IgD-negative memory B cell (primary cell): ENCODE data around the gene GTPBP6. TPM values are rescaled to one million over a fixed set of nuclear protein-coding genes. Genes with fewer than 3 reads are reported as not detected.

Source experiments
- H3K27ac Mint-ChIP-seq, 3 donors: one replicate each; pipeline ENCODE4 v1.8.0; 2020 to 2022; ENCODE audit warnings: mild to moderate bottlenecking in 3 of 3, mixed read lengths in 3 of 3, moderate library complexity in 1 of 3
- H3K27me3 Mint-ChIP-seq: one replicate; pipeline ENCODE4 v1.8.0; 2021; ENCODE audit warnings: mixed read lengths
- H3K36me3 Mint-ChIP-seq: one replicate; pipeline ENCODE4 v1.8.0; 2020; ENCODE audit warnings: mild to moderate bottlenecking, mixed read lengths
- H3K4me1 Mint-ChIP-seq, 3 donors: one replicate each; pipeline ENCODE4 v1.8.0; 2020 to 2022; ENCODE audit warnings: mixed read lengths in 3 of 3, mild to moderate bottlenecking in 1 of 3
- H3K4me3 Mint-ChIP-seq, 4 donors: one replicate each; pipeline ENCODE4 v1.8.0; 2020 to 2022; ENCODE audit warnings: mild to moderate bottlenecking in 4 of 4, mixed read lengths in 4 of 4, moderate library complexity in 3 of 4
- H3K9me3 Mint-ChIP-seq, 3 donors: one replicate each; pipeline ENCODE4 v1.8.0; 2020 to 2021; ENCODE audit warnings: mixed read lengths in 3 of 3, mild to moderate bottlenecking in 1 of 3
- polyA plus RNA-seq: library from polyadenylated mRNA; unstranded; fragments of 300-500 nt; fragmentation: Illumina TruSeq; gene quantifications from one replicate; pipeline ENCODE4 v1.2.3, GENCODE V29; 2021

Gene GTPBP6, protein sequence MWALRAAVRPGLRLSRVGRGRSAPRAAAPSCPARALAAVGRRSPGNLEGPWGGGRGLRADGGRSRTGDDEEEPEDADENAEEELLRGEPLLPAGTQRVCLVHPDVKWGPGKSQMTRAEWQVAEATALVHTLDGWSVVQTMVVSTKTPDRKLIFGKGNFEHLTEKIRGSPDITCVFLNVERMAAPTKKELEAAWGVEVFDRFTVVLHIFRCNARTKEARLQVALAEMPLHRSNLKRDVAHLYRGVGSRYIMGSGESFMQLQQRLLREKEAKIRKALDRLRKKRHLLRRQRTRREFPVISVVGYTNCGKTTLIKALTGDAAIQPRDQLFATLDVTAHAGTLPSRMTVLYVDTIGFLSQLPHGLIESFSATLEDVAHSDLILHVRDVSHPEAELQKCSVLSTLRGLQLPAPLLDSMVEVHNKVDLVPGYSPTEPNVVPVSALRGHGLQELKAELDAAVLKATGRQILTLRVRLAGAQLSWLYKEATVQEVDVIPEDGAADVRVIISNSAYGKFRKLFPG
- 40.8 TPM for polyA plus RNA-seq

DNA sequence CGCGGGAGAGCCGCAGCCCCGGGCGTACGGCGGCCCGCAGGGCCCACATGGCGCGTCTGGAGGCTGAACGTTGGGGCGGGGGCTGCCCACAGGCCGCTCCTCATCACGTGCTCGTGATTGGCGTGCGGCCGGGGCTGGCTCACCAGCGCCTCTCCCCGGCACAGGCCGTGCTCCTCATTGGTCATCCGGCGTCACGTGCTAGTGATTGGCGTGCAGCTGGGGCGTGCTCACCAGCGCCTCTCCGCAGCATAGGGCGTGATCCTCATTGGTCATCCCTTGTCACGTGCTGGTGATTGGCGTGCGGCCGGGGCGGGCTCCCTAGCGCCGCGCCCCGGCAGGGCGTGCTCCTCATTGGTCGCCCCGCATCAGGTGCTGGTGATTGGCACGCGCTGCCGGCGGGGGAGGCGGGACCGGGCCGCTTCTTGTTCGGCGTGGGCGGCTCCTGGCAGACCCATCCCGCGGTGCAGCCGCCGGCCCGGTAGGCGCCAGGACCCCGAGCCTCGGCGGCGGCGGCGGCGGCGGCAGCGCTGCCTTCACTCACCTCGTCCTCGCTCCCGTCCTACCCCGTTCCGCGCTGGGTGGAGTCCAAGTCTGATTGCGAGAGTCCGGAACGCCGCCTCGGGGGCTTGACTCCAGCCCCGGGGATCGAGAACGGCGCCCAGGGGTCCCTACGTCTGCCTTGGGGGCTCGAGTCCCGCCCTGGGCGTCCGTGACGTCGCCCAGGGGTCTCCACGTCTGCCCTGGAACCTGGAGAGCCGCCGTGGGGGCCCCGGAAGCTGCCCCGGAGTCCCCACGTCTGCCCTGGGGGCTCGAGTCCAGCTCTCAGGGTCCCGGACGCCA is at the start of gene GTPBP6:
Gene GTPBP6, minus strand, starts transcription at position 58 of the 840 bp plus-strand sequence. Its CDS starts 9 bp downstream, at position 49.
- Mint-ChIP-seq H3K9me3 (no peaks in the 10 kb centered on the region), H3K36me3 (no peaks in the 10 kb centered on the region), H3K27me3 (no peaks in the 10 kb centered on the region), H3K27ac (peak within 1 kb of the TSS; percentile 99 to 100 (median 100)), H3K4me3 (peak within 1 kb of the TSS; percentile 93 to 97 (median 94)), H3K4me1 (peaks cover 13 to 15% (median 14%) of the 10 kb centered on the region in 3 donors)

GRCh38 chrX:367866-368265 is 49.3 kb upstream of the GTPBP6 start:
- H3K4me1 Mint-ChIP-seq, result peaks cover 5 to 13% (median 5%) of the 10 kb centered on the region in 3 donors
- peaks cover 0 to 2% (median 0%) of the 10 kb centered on the region in 3 donors for H3K9me3 Mint-ChIP-seq
- no peak overlapping the region for H3K27ac Mint-ChIP-seq
- no peak overlapping the region for H3K4me3 Mint-ChIP-seq
- H3K27me3 Mint-ChIP-seq, result peaks cover 17% of the 10 kb centered on the region
- no peaks in the 10 kb centered on the region for H3K36me3 Mint-ChIP-seq

- no peaks in the 10 kb centered on the region for H3K36me3 Mint-ChIP-seq
Observed at GRCh38 chrX:367349-367748, 48.8 kb upstream of the GTPBP6 start.

DNA sequence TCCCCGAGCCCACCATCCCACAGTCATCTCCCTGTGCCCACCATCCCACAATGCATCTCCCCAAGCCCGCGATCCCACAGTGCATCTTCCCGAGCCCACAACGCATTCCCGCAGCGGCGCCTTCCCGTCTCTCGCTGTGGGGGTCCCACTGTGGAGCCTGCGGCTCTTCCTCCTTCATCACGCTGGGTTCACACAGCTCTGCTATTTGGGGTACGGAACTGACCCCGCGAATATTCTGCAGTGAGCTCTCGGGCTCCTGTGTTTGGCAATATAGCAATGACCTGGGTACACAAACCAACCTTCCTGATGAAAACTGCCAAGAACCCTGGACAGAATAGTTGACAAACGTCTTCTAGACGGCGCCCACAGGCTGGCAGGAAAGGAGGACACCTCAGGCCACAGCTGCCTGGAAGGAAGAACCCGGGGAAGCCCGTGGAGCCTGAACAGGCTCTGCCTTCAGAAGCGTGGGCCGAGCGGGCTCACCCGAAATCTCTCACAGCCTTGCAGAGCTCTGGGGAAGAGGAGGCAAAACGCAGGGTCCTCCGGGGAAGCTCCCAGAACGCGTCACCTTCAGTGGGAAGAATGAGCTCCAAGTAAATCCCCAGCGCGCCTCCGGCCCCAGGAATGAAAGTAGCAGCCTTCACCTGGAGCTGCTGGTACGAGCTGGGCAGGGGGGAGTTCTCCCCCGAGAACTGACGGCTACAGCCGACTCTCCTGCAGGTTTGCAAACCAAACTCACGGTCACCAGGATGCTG is 45.2 kb upstream of the GTPBP6 start:
- H3K27me3 Mint-ChIP-seq, result no peaks in the 10 kb centered on the region

More at GRCh38 chrX:367349-367748, 48.8 kb upstream of the GTPBP6 start:
- H3K27me3 Mint-ChIP-seq, result peaks cover 13% of the 10 kb centered on the region
- no peak overlapping the region for H3K4me3 Mint-ChIP-seq
- H3K27ac Mint-ChIP-seq, result no peak overlapping the region
- H3K9me3 Mint-ChIP-seq, result peaks cover 0 to 4% (median 0%) of the 10 kb centered on the region in 3 donors
- H3K4me1 Mint-ChIP-seq, result peaks cover 3 to 13% (median 5%) of the 10 kb centered on the region in 3 donors

GRCh38 chrX:362937-363620 is 44.5 kb upstream of the GTPBP6 start:
- no peak overlapping the region for H3K27ac Mint-ChIP-seq
- H3K4me1 Mint-ChIP-seq, result peaks cover 0 to 6% (median 0%) of the 10 kb centered on the region in 3 donors
- H3K27me3 Mint-ChIP-seq, result no peaks in the 10 kb centered on the region
- H3K9me3 Mint-ChIP-seq, result peaks cover 0 to 7% (median 5%) of the 10 kb centered on the region in 3 donors
- H3K36me3 Mint-ChIP-seq, result peaks cover 8% of the 10 kb centered on the region
- no peak overlapping the region for H3K4me3 Mint-ChIP-seq

More for the DNA sequence above, 45.2 kb upstream of the GTPBP6 start:
- Mint-ChIP-seq H3K27ac (no peak overlapping the region), H3K9me3 (peaks cover 0 to 7% (median 5%) of the 10 kb centered on the region in 3 donors), H3K4me3 (no peak overlapping the region), H3K36me3 (peaks cover 8% of the 10 kb centered on the region), H3K4me1 (peaks cover 0 to 7% (median 0%) of the 10 kb centered on the region in 3 donors)

GRCh38 chrX:362351-362750 is 43.8 kb upstream of the GTPBP6 start:
- H3K27ac Mint-ChIP-seq, result no peak overlapping the region
- peaks cover 0 to 7% (median 5%) of the 10 kb centered on the region in 3 donors for H3K9me3 Mint-ChIP-seq
- no peak overlapping the region for H3K4me3 Mint-ChIP-seq
- H3K27me3 Mint-ChIP-seq, result no peaks in the 10 kb centered on the region
- peaks cover 8% of the 10 kb centered on the region for H3K36me3 Mint-ChIP-seq
- peaks cover 0 to 1% (median 0%) of the 10 kb centered on the region in 3 donors for H3K4me1 Mint-ChIP-seq

DNA sequence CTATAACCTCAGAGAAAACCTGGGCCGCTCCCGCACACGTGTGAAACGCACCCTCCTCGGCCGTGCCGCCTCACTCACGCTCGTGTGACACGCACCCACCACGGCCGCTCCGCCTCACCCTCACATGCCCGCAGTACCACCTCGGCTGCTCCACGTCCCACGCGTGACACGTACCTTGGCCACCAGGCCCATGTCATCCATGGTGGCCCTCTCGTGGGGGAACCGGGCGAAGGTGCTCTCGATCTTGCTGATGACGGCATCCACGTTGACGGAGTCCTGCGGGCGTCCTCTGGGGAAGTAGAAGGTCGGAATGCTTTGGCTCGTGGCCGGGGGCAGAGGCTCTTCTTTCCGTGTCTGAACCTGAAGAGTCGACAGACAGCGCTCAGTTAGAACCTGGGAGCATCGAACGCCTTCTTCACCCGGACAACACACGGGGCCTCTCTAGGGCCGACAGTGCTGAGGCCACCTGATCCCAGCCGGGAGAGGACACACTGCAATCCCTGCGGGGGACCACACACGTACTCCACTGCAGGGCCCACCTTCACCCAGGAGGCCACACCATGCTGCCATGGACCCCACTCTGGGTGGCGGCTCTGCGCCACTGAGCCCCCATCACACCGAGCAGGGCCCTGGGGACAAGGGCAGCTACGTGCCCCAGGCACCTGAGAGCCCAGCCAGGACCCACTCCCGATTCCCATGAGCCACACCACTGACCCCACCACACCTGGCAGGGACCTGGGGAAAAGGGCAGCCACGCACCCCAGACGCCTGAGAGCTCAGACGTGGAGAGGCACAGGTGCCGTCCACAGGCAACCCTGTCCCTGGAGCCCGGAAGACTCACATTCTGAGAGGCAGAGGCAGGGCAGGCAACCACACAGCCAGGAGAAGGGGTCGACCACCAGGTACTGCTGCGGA is 42.9 kb upstream of the GTPBP6 start:
- Mint-ChIP-seq H3K36me3 (peaks cover 10% of the 10 kb centered on the region), H3K4me3 (peak overlapping the region in 1 of 4 donors; percentile 43), H3K27me3 (no peaks in the 10 kb centered on the region), H3K27ac (no peak overlapping the region), H3K4me1 (peaks cover 0 to 2% (median 0%) of the 10 kb centered on the region in 3 donors), H3K9me3 (peaks cover 0 to 7% (median 5%) of the 10 kb centered on the region in 3 donors)

GRCh38 chrX:360496-361150 is 42.0 kb upstream of the GTPBP6 start:
- H3K4me3 Mint-ChIP-seq, result no peak overlapping the region
- no peak overlapping the region for H3K27ac Mint-ChIP-seq
- H3K27me3 Mint-ChIP-seq, result no peaks in the 10 kb centered on the region
- peaks cover 0 to 2% (median 1%) of the 10 kb centered on the region in 3 donors for H3K4me1 Mint-ChIP-seq
- peaks cover 10% of the 10 kb centered on the region for H3K36me3 Mint-ChIP-seq
- H3K9me3 Mint-ChIP-seq, result peaks cover 0 to 7% (median 5%) of the 10 kb centered on the region in 3 donors

- peaks cover 0 to 4% (median 2%) of the 10 kb centered on the region in 3 donors for H3K4me1 Mint-ChIP-seq
- H3K4me3 Mint-ChIP-seq, result no peak overlapping the region
- H3K36me3 Mint-ChIP-seq, result peaks cover 10% of the 10 kb centered on the region
- H3K27ac Mint-ChIP-seq, result peak overlapping the region in 1 of 3 donors; percentile 26
- H3K9me3 Mint-ChIP-seq, result peaks cover 0 to 7% (median 5%) of the 10 kb centered on the region in 3 donors
- H3K27me3 Mint-ChIP-seq, result no peaks in the 10 kb centered on the region
Observed at GRCh38 chrX:358651-359143, 40.1 kb upstream of the GTPBP6 start.

DNA sequence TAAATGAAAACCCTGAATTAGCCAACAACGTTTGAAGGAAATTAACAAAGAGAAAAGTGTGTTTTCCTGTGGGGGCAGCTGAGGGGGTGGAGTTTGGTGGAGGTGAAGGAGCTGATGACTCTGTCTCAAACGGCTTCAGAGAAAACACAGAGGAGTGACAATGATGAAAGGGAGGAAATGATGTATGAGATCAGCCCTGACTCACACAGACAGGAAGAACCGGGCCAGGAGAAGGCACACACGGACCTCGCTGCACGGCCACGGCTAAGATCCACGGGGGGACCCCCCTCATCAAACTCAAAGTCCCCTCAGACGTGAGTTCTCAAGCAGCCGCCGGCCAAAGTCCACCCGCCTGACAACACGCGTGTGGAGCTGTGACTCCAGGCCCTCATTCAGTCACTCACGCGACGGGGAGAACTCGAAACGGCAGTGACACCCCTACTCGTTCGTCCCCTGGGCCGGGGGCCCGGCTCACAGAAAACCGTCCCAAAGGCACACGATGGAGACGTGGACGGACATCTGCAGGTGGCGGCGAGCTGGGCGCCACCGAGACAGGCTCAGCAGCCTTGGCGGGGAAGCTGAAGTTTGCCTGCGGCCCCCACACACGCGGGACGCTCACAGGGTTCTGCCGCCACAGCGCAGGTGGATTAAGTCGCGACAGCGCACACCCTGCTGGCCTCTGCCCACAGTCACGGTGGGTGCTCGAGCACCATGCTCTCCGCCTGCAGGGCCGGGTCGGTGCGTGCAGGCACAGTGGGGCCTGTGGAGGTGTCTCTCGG is 39.3 kb upstream of the GTPBP6 start:
- Mint-ChIP-seq H3K27ac (peak overlapping the region in 1 of 3 donors; percentile 76), H3K36me3 (peaks cover 10% of the 10 kb centered on the region), H3K4me3 (no peak overlapping the region), H3K27me3 (no peaks in the 10 kb centered on the region), H3K9me3 (peaks cover 0 to 7% (median 5%) of the 10 kb centered on the region in 3 donors), H3K4me1 (peaks cover 0 to 4% (median 2%) of the 10 kb centered on the region in 3 donors)

GRCh38 chrX:357035-357692 is 38.6 kb upstream of the GTPBP6 start:
- Mint-ChIP-seq H3K4me3 (no peak overlapping the region), H3K9me3 (peaks cover 0 to 7% (median 1%) of the 10 kb centered on the region in 3 donors), H3K27me3 (no peaks in the 10 kb centered on the region), H3K36me3 (peaks cover 10% of the 10 kb centered on the region), H3K27ac (peak overlapping the region in 1 of 3 donors; percentile 76), H3K4me1 (peaks cover 0 to 6% (median 2%) of the 10 kb centered on the region in 3 donors)
